Measurements from ENCODE around the gene PIK3C2G. TPM values are rescaled to one million over a fixed set of nuclear protein-coding genes. Genes with fewer than 3 reads are reported as not detected.

The PIK3C2G gene
- total RNA-seq, 1 experiment from 2014 or later, result not detected

- ATAC-seq (no peak), DNase-seq (no peak)
- H3K9ac ChIP-seq (ENCODE audit: low read length), result peak overlapping the region; percentile 5; the same call in 1 of the 2 replicates
- BruUV-seq (replicated peaks), result no TSS peak
- POLR2A ChIA-PET (ENCODE audit: unreplicated experiment), result no interaction called here
- H3K4me2 ChIP-seq (ENCODE audit: low read length), result peak overlapping the region; percentile 55
- H3K4me1 ChIP-seq (ENCODE audit: insufficient read depth, low read length), result peaks cover 19% of the 10 kb centered on the region
- no peaks in the 10 kb centered on the region for H3F3A ChIP-seq (ENCODE audit: low read length, unreplicated experiment)
- TF ChIP-seq, protein P1, sequence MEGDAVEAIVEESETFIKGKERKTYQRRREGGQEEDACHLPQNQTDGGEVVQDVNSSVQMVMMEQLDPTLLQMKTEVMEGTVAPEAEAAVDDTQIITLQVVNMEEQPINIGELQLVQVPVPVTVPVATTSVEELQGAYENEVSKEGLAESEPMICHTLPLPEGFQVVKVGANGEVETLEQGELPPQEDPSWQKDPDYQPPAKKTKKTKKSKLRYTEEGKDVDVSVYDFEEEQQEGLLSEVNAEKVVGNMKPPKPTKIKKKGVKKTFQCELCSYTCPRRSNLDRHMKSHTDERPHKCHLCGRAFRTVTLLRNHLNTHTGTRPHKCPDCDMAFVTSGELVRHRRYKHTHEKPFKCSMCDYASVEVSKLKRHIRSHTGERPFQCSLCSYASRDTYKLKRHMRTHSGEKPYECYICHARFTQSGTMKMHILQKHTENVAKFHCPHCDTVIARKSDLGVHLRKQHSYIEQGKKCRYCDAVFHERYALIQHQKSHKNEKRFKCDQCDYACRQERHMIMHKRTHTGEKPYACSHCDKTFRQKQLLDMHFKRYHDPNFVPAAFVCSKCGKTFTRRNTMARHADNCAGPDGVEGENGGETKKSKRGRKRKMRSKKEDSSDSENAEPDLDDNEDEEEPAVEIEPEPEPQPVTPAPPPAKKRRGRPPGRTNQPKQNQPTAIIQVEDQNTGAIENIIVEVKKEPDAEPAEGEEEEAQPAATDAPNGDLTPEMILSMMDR (conservative IDR thresholded peaks at IDR 0.05; ENCODE audit: low read depth, low read length), result no peak
- TF ChIP-seq EZH2 (IDR thresholded peaks at IDR 0.05; ENCODE audit: low read length, unreplicated experiment) (no peak), EZH2phosphoT487 (IDR thresholded peaks at IDR 0.05; ENCODE audit: borderline replicate concordance, low read length) (no peak)
- no peak overlapping the region for H3K4me3 ChIP-seq (ENCODE audit: low read length)
- H4K20me1 ChIP-seq (ENCODE audit: low read length), result no peaks in the 10 kb centered on the region
- no peak overlapping the region for H2AFZ ChIP-seq (ENCODE audit: low read length)
- no peaks in the 10 kb centered on the region for H3K79me2 ChIP-seq (ENCODE audit: low read length)
- CTCF ChIA-PET, result no interaction called here
- no peaks in the 10 kb centered on the region for H3K9me2 ChIP-seq (replicated peaks; ENCODE audit: low read length)
- intact Hi-C loops (cut with micrococcal nuclease), result no loop called here
- H3K27me3 ChIP-seq (ENCODE audit: low read length), result no peaks in the 10 kb centered on the region
- H3K36me3 ChIP-seq (ENCODE audit: low read depth, low read length), result no peaks in the 10 kb centered on the region
- peak overlapping the region; percentile 77 for H3K27ac ChIP-seq (ENCODE audit: low read length)
- no peaks in the 10 kb centered on the region for H3K9me3 ChIP-seq (ENCODE audit: low read length)
Observed at GRCh38 chr12:18467620-18468245, 206.4 kb downstream of the PIK3C2G start.

DNA sequence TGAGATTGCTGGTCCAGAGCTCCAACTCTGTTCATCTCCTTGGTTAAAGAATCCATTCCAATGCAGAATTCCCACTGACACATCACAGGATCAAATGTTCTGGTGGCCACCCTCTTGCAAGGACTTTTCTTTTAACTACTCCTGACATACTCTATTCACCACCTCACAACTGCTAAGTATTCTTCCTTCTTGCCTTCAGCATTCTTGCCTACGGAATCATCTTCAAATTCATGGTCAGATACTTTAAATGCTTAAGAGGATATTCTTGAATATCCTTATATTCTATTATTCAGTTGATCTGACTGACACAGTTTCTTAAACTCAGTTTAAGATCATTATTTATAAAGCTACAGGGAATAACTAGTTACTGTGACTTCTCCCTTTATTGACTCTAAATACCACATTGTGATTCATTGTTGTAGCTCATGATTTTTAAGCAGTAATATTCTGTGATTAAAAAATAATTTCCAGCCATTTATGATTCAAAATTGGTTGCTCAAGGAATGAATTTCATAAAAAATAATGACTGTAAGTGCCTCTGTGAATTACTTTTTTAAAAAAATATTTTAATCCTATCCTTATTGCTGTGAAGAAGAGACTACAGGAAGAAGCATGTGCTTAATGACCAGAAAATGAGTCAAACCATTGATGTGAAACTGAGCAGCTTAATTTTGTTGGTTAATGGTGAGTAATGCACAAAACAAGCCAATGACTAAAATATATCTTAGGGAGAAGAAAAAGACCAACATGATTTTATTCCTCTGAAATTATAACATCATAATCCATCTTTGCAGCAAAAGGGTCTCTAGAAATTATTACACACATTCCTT, 207.1 kb downstream of the PIK3C2G start:
- peak overlapping the region; percentile 5; the same call in 1 of the 2 replicates for H3K9ac ChIP-seq (ENCODE audit: low read length)
- intact Hi-C loops (cut with micrococcal nuclease), result no loop called here
- H3K27me3 ChIP-seq (ENCODE audit: low read length), result no peaks in the 10 kb centered on the region
- H3K4me3 ChIP-seq (ENCODE audit: low read length), result no peak overlapping the region
- TF ChIP-seq EZH2 (IDR thresholded peaks at IDR 0.05; ENCODE audit: low read length, unreplicated experiment) (no peak), EZH2phosphoT487 (IDR thresholded peaks at IDR 0.05; ENCODE audit: borderline replicate concordance, low read length) (no peak)
- TF ChIP-seq, protein P1 (conservative IDR thresholded peaks at IDR 0.05; ENCODE audit: low read depth, low read length), result no peak
- H3K4me1 ChIP-seq (ENCODE audit: insufficient read depth, low read length), result peaks cover 19% of the 10 kb centered on the region
- H4K20me1 ChIP-seq (ENCODE audit: low read length), result no peaks in the 10 kb centered on the region
- ChIA-PET CTCF (no interaction called here), POLR2A (ENCODE audit: unreplicated experiment) (no interaction called here)
- H3K4me2 ChIP-seq (ENCODE audit: low read length), result peak overlapping the region; percentile 64
- no peaks in the 10 kb centered on the region for H3K9me3 ChIP-seq (ENCODE audit: low read length)
- H3K36me3 ChIP-seq (ENCODE audit: low read depth, low read length), result no peaks in the 10 kb centered on the region
- ATAC-seq (peak; percentile 93), DNase-seq (peak; percentile 70)
- no peaks in the 10 kb centered on the region for H3K9me2 ChIP-seq (replicated peaks; ENCODE audit: low read length)
- H2AFZ ChIP-seq (ENCODE audit: low read length), result no peak overlapping the region
- H3K27ac ChIP-seq (ENCODE audit: low read length), result peak overlapping the region; percentile 77
- no TSS peak for BruUV-seq (replicated peaks)
- H3K79me2 ChIP-seq (ENCODE audit: low read length), result no peaks in the 10 kb centered on the region
- H3F3A ChIP-seq (ENCODE audit: low read length, unreplicated experiment), result no peaks in the 10 kb centered on the region

GRCh38 chr12:18470251-18470650, 208.9 kb downstream of the PIK3C2G start:
- H3K36me3 ChIP-seq (ENCODE audit: low read depth, low read length), result no peaks in the 10 kb centered on the region
- H3K9me2 ChIP-seq (replicated peaks; ENCODE audit: low read length), result no peaks in the 10 kb centered on the region
- ATAC-seq (no peak), DNase-seq (no peak)
- CTCF ChIA-PET, result no interaction called here
- no peaks in the 10 kb centered on the region for H3K27me3 ChIP-seq (ENCODE audit: low read length)
- H3K27ac ChIP-seq (ENCODE audit: low read length), result no peak overlapping the region
- no peaks in the 10 kb centered on the region for H3K79me2 ChIP-seq (ENCODE audit: low read length)
- no peaks in the 10 kb centered on the region for H3K9me3 ChIP-seq (ENCODE audit: low read length)
- no TSS peak for BruUV-seq (replicated peaks)
- TF ChIP-seq EZH2 (IDR thresholded peaks at IDR 0.05; ENCODE audit: low read length, unreplicated experiment) (no peak), EZH2phosphoT487 (IDR thresholded peaks at IDR 0.05; ENCODE audit: borderline replicate concordance, low read length) (no peak)
- TF ChIP-seq, protein P1 (conservative IDR thresholded peaks at IDR 0.05; ENCODE audit: low read depth, low read length), result no peak
- H3F3A ChIP-seq (ENCODE audit: low read length, unreplicated experiment), result no peaks in the 10 kb centered on the region
- POLR2A ChIA-PET (ENCODE audit: unreplicated experiment), result no interaction called here
- no peak overlapping the region for H3K9ac ChIP-seq (ENCODE audit: low read length)
- H3K4me1 ChIP-seq (ENCODE audit: insufficient read depth, low read length), result peaks cover 19% of the 10 kb centered on the region
- H3K4me3 ChIP-seq (ENCODE audit: low read length), result no peak overlapping the region
- intact Hi-C loops (cut with micrococcal nuclease), result no loop called here
- no peak overlapping the region for H2AFZ ChIP-seq (ENCODE audit: low read length)
- no peaks in the 10 kb centered on the region for H4K20me1 ChIP-seq (ENCODE audit: low read length)
- no peak overlapping the region for H3K4me2 ChIP-seq (ENCODE audit: low read length)

Data from PC-3 (cell line).